ENCODE measurements around the gene RRM1.
A peak's percentile ranks its signal among the peaks of the same experiment; 100 is the strongest.

DNA sequence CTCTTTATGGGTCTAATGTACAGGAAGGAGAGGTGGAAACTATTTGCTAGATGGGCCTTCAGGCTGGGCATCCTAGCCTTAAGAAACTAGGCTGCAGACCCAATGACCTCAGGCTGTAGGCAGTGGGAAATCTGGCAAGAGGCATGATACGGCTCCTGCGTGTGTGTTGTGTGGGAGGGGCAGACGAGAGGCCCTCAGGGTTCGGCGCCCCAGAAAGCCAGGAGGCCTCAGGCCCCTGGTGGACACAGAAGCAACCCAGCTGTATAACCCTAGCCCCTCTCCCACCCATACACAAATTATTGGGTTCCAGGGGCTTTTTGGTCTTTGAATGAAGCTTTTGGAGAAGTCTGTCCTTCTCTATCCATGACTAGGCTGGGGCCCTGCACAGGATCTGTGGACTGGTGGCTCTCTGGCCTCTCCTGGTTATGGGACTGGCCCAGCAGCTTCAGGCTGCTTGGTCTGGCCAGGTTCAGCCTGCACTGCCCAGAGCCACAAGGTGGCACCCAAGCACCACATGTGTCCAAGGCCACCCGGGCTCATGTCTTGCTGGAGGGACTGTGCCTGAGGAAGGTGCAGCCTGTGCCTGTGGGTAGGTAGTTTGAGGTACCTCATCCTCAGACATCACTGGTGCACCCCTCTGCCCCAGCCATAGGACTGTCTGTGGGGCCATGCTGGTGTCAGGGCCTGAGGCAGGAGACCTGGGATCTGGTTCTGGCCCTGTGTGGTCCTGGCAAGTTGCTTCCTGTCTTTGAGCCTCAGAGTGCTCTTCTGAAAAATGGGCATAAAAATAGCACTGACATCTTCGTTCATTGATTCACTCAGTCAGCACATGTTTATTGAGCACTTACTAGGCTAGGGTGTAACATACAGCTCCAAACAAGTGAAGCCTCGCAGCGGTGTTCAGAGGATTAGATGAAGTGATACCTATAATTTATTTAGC lies 87.5 kb downstream of the RRM1 start:
- TF ChIP-seq, protein P1, sequence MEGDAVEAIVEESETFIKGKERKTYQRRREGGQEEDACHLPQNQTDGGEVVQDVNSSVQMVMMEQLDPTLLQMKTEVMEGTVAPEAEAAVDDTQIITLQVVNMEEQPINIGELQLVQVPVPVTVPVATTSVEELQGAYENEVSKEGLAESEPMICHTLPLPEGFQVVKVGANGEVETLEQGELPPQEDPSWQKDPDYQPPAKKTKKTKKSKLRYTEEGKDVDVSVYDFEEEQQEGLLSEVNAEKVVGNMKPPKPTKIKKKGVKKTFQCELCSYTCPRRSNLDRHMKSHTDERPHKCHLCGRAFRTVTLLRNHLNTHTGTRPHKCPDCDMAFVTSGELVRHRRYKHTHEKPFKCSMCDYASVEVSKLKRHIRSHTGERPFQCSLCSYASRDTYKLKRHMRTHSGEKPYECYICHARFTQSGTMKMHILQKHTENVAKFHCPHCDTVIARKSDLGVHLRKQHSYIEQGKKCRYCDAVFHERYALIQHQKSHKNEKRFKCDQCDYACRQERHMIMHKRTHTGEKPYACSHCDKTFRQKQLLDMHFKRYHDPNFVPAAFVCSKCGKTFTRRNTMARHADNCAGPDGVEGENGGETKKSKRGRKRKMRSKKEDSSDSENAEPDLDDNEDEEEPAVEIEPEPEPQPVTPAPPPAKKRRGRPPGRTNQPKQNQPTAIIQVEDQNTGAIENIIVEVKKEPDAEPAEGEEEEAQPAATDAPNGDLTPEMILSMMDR (conservative IDR thresholded peaks at IDR 0.05) = peak; percentile 75
- no peak for TF ChIP-seq EZH2 (IDR thresholded peaks at IDR 0.05; ENCODE audit: low read depth)
